ENCODE results near the gene THSD8. TPM values are rescaled to one million over a fixed set of nuclear protein-coding genes. Genes with fewer than 3 reads are reported as not detected.

Gene THSD8
- polyA plus RNA-seq, 4 donors: 2.9 to 4.0 (median 3.1) TPM; not detected in 1

GRCh38 chr19:12799742-12800465, 2.0 kb upstream of the THSD8 start:
- H3K4me1 ChIP-seq (ENCODE audit: control insufficient read depth in 3 of 3, insufficient read depth in 2 of 3, low read depth in 1 of 3, low read length in 2 of 3): peaks cover 3 to 35% (median 4%) of the 10 kb centered on the region in 3 donors
- H3K27ac ChIP-seq (ENCODE audit: low read depth in 1 of 3, low read length in 2 of 3): no peak overlapping the region
- FAIRE-seq (no peak), DNase-seq (no peak)
- peaks cover 4 to 38% (median 5%) of the 10 kb centered on the region in 3 donors for H3K36me3 ChIP-seq (ENCODE audit: control insufficient read depth in 3 of 3, insufficient read depth in 2 of 3, low read depth in 1 of 3, low read length in 3 of 3)
- no peaks in the 10 kb centered on the region for H3K9me3 ChIP-seq (ENCODE audit: control insufficient read depth in 2 of 2, insufficient read depth in 1 of 2, low read depth in 1 of 2, low read length in 1 of 2)
- H3K27me3 ChIP-seq (ENCODE audit: control insufficient read depth in 3 of 3, insufficient read depth in 3 of 3, low read length in 3 of 3): no peaks in the 10 kb centered on the region
- 67 to 84% (median 79%) methylated on average over 18 of the region's 18 CpGs for WGBS, 3 donors
- peak overlapping the region in 1 of 3 donors; percentile 86 for H3K4me3 ChIP-seq (ENCODE audit: low read depth in 1 of 3, low read length in 3 of 3)

- DNase-seq (no peak), FAIRE-seq (no peak)
- peaks cover 4 to 38% (median 5%) of the 10 kb centered on the region in 3 donors for H3K36me3 ChIP-seq (ENCODE audit: control insufficient read depth in 3 of 3, insufficient read depth in 2 of 3, low read depth in 1 of 3, low read length in 3 of 3)
- WGBS, 3 donors: 38 to 70% (median 57%) methylated on average over 1 of the region's 1 CpG
- H3K27me3 ChIP-seq (ENCODE audit: control insufficient read depth in 3 of 3, insufficient read depth in 3 of 3, low read length in 3 of 3): no peaks in the 10 kb centered on the region
- H3K27ac ChIP-seq (ENCODE audit: low read depth in 1 of 3, low read length in 2 of 3): no peak overlapping the region
- H3K4me1 ChIP-seq (ENCODE audit: control insufficient read depth in 3 of 3, insufficient read depth in 2 of 3, low read depth in 1 of 3, low read length in 2 of 3): peaks cover 3 to 31% (median 4%) of the 10 kb centered on the region in 3 donors
- H3K4me3 ChIP-seq (ENCODE audit: low read depth in 1 of 3, low read length in 3 of 3): peak overlapping the region in 2 of 3 donors; percentile 86 to 93
- no peaks in the 10 kb centered on the region for H3K9me3 ChIP-seq (ENCODE audit: control insufficient read depth in 2 of 2, insufficient read depth in 1 of 2, low read depth in 1 of 2, low read length in 1 of 2)
Observed at GRCh38 chr19:12800466-12800770, 1.5 kb upstream of the THSD8 start.

- Histone ChIP-seq H3K4me1 (ENCODE audit: control insufficient read depth in 3 of 3, insufficient read depth in 2 of 3, low read depth in 1 of 3, low read length in 2 of 3) (peaks cover 3 to 26% (median 4%) of the 10 kb centered on the region in 3 donors), H3K9me3 (ENCODE audit: control insufficient read depth in 2 of 2, insufficient read depth in 1 of 2, low read depth in 1 of 2, low read length in 1 of 2) (no peaks in the 10 kb centered on the region), H3K27me3 (ENCODE audit: control insufficient read depth in 3 of 3, insufficient read depth in 3 of 3, low read length in 3 of 3) (no peaks in the 10 kb centered on the region), H3K36me3 (ENCODE audit: control insufficient read depth in 3 of 3, insufficient read depth in 2 of 3, low read depth in 1 of 3, low read length in 3 of 3) (peaks cover 4 to 38% (median 5%) of the 10 kb centered on the region in 3 donors), H3K27ac (ENCODE audit: low read depth in 1 of 3, low read length in 2 of 3) (peak overlapping the region; percentile 56 to 85 (median 61)), H3K4me3 (ENCODE audit: low read depth in 1 of 3, low read length in 3 of 3) (peak overlapping the region; percentile 59 to 93 (median 86))
- 4 to 9% (median 5%) methylated on average over 38 of the region's 38 CpGs for WGBS, 3 donors
- DNase-seq: peak; percentile 44 to 63
- no peak for FAIRE-seq
Observed at GRCh38 chr19:12800923-12801465, 875 bp upstream of the THSD8 start.

GRCh38 chr19:12802267-12803106, 618 bp downstream of the THSD8 start:
- peak overlapping the region in 1 of 3 donors; percentile 7 for H3K27ac ChIP-seq (ENCODE audit: low read depth in 1 of 3, low read length in 2 of 3)

GRCh38 chr19:12804051-12804450, 2.2 kb downstream of the THSD8 start:
- WGBS, 3 donors: 92 to 94% (median 94%) methylated on average over 26 of the region's 26 CpGs
- no peak overlapping the region for H3K27ac ChIP-seq (ENCODE audit: low read depth in 1 of 3, low read length in 2 of 3)
- H3K27me3 ChIP-seq (ENCODE audit: control insufficient read depth in 3 of 3, insufficient read depth in 3 of 3, low read length in 3 of 3): no peaks in the 10 kb centered on the region
- H3K36me3 ChIP-seq (ENCODE audit: control insufficient read depth in 3 of 3, insufficient read depth in 2 of 3, low read depth in 1 of 3, low read length in 3 of 3): peaks cover 4 to 26% (median 5%) of the 10 kb centered on the region in 3 donors
- FAIRE-seq (no peak), DNase-seq (no peak)
- peaks cover 3 to 25% (median 8%) of the 10 kb centered on the region in 3 donors for H3K4me1 ChIP-seq (ENCODE audit: control insufficient read depth in 3 of 3, insufficient read depth in 2 of 3, low read depth in 1 of 3, low read length in 2 of 3)
- no peak overlapping the region for H3K4me3 ChIP-seq (ENCODE audit: low read depth in 1 of 3, low read length in 3 of 3)
- H3K9me3 ChIP-seq (ENCODE audit: control insufficient read depth in 2 of 2, insufficient read depth in 1 of 2, low read depth in 1 of 2, low read length in 1 of 2): no peaks in the 10 kb centered on the region

More at GRCh38 chr19:12802267-12803106, 618 bp downstream of the THSD8 start:
- FAIRE-seq (no peak), DNase-seq (peak in 1 of 2 donors; percentile 35)
- Histone ChIP-seq H3K36me3 (ENCODE audit: control insufficient read depth in 3 of 3, insufficient read depth in 2 of 3, low read depth in 1 of 3, low read length in 3 of 3) (peaks cover 4 to 28% (median 5%) of the 10 kb centered on the region in 3 donors), H3K4me1 (ENCODE audit: control insufficient read depth in 3 of 3, insufficient read depth in 2 of 3, low read depth in 1 of 3, low read length in 2 of 3) (peaks cover 3 to 25% (median 8%) of the 10 kb centered on the region in 3 donors), H3K9me3 (ENCODE audit: control insufficient read depth in 2 of 2, insufficient read depth in 1 of 2, low read depth in 1 of 2, low read length in 1 of 2) (no peaks in the 10 kb centered on the region), H3K27me3 (ENCODE audit: control insufficient read depth in 3 of 3, insufficient read depth in 3 of 3, low read length in 3 of 3) (no peaks in the 10 kb centered on the region), H3K4me3 (ENCODE audit: low read depth in 1 of 3, low read length in 3 of 3) (peak overlapping the region; percentile 59 to 93 (median 86))
- 27 to 42% (median 37%) methylated on average over 22 of the region's 22 CpGs for WGBS, 3 donors

- peak; percentile 88 to 95 for DNase-seq
- no peaks in the 10 kb centered on the region for H3K9me3 ChIP-seq (ENCODE audit: control insufficient read depth in 2 of 2, insufficient read depth in 1 of 2, low read depth in 1 of 2, low read length in 1 of 2)
- peak within 1 kb of the TSS; percentile 53 to 79 (median 63) for H3K27ac ChIP-seq (ENCODE audit: low read depth in 1 of 3, low read length in 2 of 3)
- WGBS, 3 donors: 4 to 5% (median 4%) methylated on average over 65 to 66 of the region's 66 CpGs
- no peaks in the 10 kb centered on the region for H3K27me3 ChIP-seq (ENCODE audit: control insufficient read depth in 3 of 3, insufficient read depth in 3 of 3, low read length in 3 of 3)
- peaks cover 0 to 27% (median 0%) of the 10 kb centered on the region in 3 donors for H3K36me3 ChIP-seq (ENCODE audit: control insufficient read depth in 3 of 3, insufficient read depth in 2 of 3, low read depth in 1 of 3, low read length in 3 of 3)
- peaks cover 3 to 17% (median 4%) of the 10 kb centered on the region in 3 donors for H3K4me1 ChIP-seq (ENCODE audit: control insufficient read depth in 3 of 3, insufficient read depth in 2 of 3, low read depth in 1 of 3, low read length in 2 of 3)
- H3K4me3 ChIP-seq (ENCODE audit: low read depth in 1 of 3, low read length in 3 of 3): peak within 1 kb of the TSS; percentile 49 to 89 (median 70)
- FAIRE-seq: no peak
Observed at GRCh38 chr19:12806242-12807081, 4.6 kb downstream of the THSD8 start, which contains the start of gene RNASEH2A. RNASEH2A (plus strand) TSS chr19:12806584; CDS start chr19:12806674, 90 bp downstream.

- no peak overlapping the region for H3K27ac ChIP-seq (ENCODE audit: low read depth in 1 of 3, low read length in 2 of 3)
- no peaks in the 10 kb centered on the region for H3K4me1 ChIP-seq (ENCODE audit: control insufficient read depth in 3 of 3, insufficient read depth in 2 of 3, low read depth in 1 of 3, low read length in 2 of 3)
- H3K27me3 ChIP-seq (ENCODE audit: control insufficient read depth in 3 of 3, insufficient read depth in 3 of 3, low read length in 3 of 3): no peaks in the 10 kb centered on the region
- DNase-seq: no peak
- H3K4me3 ChIP-seq (ENCODE audit: low read depth in 1 of 3, low read length in 3 of 3): no peak overlapping the region
- WGBS, 3 donors: 89 to 93% (median 92%) methylated on average over 7 of the region's 7 CpGs
- H3K36me3 ChIP-seq (ENCODE audit: control insufficient read depth in 3 of 3, insufficient read depth in 2 of 3, low read depth in 1 of 3, low read length in 3 of 3): peaks cover 0 to 35% (median 0%) of the 10 kb centered on the region in 3 donors
- no peak for FAIRE-seq
- H3K9me3 ChIP-seq (ENCODE audit: control insufficient read depth in 2 of 2, insufficient read depth in 1 of 2, low read depth in 1 of 2, low read length in 1 of 2): no peaks in the 10 kb centered on the region
Observed at GRCh38 chr19:12815088-12815487, 13.2 kb downstream of the THSD8 start.
